Measurements from ENCODE around the gene VAV1.

- TF ChIP-seq POLR2A (IDR thresholded peaks at IDR 0.05), result no peak
- TF ChIP-seq CTCF (IDR thresholded peaks at IDR 0.05), result no peak
These were observed 23.8 kb downstream of the VAV1 start for GRCh38 chr19:6796278-6796677.

All from esophagus squamous epithelium (tissue), 4 donors.